Activated B cell treated with CpG ODN at 0.5 μM for 24 hours (primary cell): Measurements from ENCODE around the gene BPIFB2. TPM values are rescaled to one million over a fixed set of nuclear protein-coding genes. Genes with fewer than 3 reads are reported as not detected.

ENCODE experiments used
- ATAC-seq: fragments of 200-7000 bp; cut with Tn5 transposase; one replicate; pipeline ENCODE4 v1.10.0; 2021; ENCODE audit warnings: low read depth, mild to moderate bottlenecking, moderate library complexity
- CTCF ChIA-PET: fragments of 350-600 bp; sonication (Branson Sonifier 250); formaldehyde crosslinking; loops from one replicate; lab custom pipeline; 2021; ENCODE audit warnings: antibody characterized with exemption; lab: Charles Lee
- POLR2A ChIA-PET: fragments of 350-600 bp; sonication (Branson Sonifier 250); formaldehyde crosslinking; loops from one replicate; lab custom pipeline; 2021; ENCODE audit warnings: antibody characterized with exemption; lab: Charles Lee
- DNase-seq: peaks from one replicate; pipeline ENCODE4 v3.0.0; 2022
- H3K27ac Mint-ChIP-seq: one replicate; pipeline ENCODE4 v1.8.0; 2020; ENCODE audit warnings: mixed read lengths
- H3K27me3 Mint-ChIP-seq: one replicate; pipeline ENCODE4 v1.8.0; 2021; ENCODE audit warnings: mixed read lengths
- H3K36me3 Mint-ChIP-seq: one replicate; pipeline ENCODE4 v1.8.0; 2021; ENCODE audit warnings: low read depth, mixed read lengths
- H3K4me1 Mint-ChIP-seq: one replicate; pipeline ENCODE4 v1.8.0; 2021; ENCODE audit warnings: mixed read lengths
- H3K4me3 Mint-ChIP-seq: one replicate; pipeline ENCODE4 v1.8.0; 2020; ENCODE audit warnings: mild to moderate bottlenecking, mixed read lengths
- H3K9me3 Mint-ChIP-seq: one replicate; pipeline ENCODE4 v1.8.0; 2020; ENCODE audit warnings: mixed read lengths
- CTCF ChIP-seq: fragments of 200-600 bp; IDR thresholded peaks from one replicate; pipeline ENCODE4 v1.8.0; 2022; ENCODE audit warnings: antibody characterized with exemption, mild to moderate bottlenecking
- intact Hi-C: fragments of 100-400 bp; cut with micrococcal nuclease; formaldehyde crosslinking; loops from one replicate; pipeline ENCODE4 v1.15.1; 2024
- total RNA-seq: library from RNA; stranded (reverse); gene quantifications from 2 replicates; pipeline ENCODE4 v1.2.3, GENCODE V29; 2022

BPIFB2 gene
- total RNA-seq, 1 donor from 2014 or later = not detected

GRCh38 chr20:32997431-32997830 lies 10.1 kb upstream of the BPIFB2 start:
- ATAC-seq (no peak), DNase-seq (no peak)
- TF ChIP-seq CTCF = no peak
- intact Hi-C loops = no loop called here
- Mint-ChIP-seq H3K27me3 (no peaks in the 10 kb centered on the region), H3K4me1 (peaks cover 11% of the 10 kb centered on the region), H3K27ac (no peak overlapping the region), H3K36me3 (no peaks in the 10 kb centered on the region), H3K9me3 (peaks cover 7% of the 10 kb centered on the region), H3K4me3 (no peak overlapping the region)
- CTCF ChIA-PET = no interaction called here
- POLR2A ChIA-PET = no interaction called here

- Mint-ChIP-seq H3K27ac (no peak overlapping the region), H3K4me3 (no peak overlapping the region), H3K27me3 (no peaks in the 10 kb centered on the region), H3K4me1 (peaks cover 8% of the 10 kb centered on the region), H3K36me3 (no peaks in the 10 kb centered on the region), H3K9me3 (peaks cover 6% of the 10 kb centered on the region)
- intact Hi-C loops = no loop called here
- CTCF ChIA-PET = no interaction called here
- TF ChIP-seq CTCF = no peak
- DNase-seq = no peak
- POLR2A ChIA-PET = no interaction called here
- ATAC-seq = no peak
These were observed 7.8 kb upstream of the BPIFB2 start for GRCh38 chr20:32999603-33000250.

- no peak overlapping the region for H3K27ac Mint-ChIP-seq
These were observed 6.6 kb upstream of the BPIFB2 start for GRCh38 chr20:33000802-33001466.

GRCh38 chr20:33002087-33002808 lies 5.3 kb upstream of the BPIFB2 start:
- Mint-ChIP-seq H3K27me3 (no peaks in the 10 kb centered on the region), H3K4me1 (peaks cover 8% of the 10 kb centered on the region), H3K36me3 (no peaks in the 10 kb centered on the region), H3K9me3 (peaks cover 3% of the 10 kb centered on the region), H3K4me3 (no peak overlapping the region), H3K27ac (no peak overlapping the region)
- ATAC-seq (no peak), DNase-seq (no peak)
- CTCF ChIA-PET = interaction anchor here (1.7 kb wide), 1 partner anchor 100 kb away, joined by 5 read pairs; no protein-coding TSS in a partner anchor
- POLR2A ChIA-PET = no interaction called here
- intact Hi-C loops = no loop called here
- no peak for TF ChIP-seq CTCF

More at GRCh38 chr20:33000802-33001466, 6.6 kb upstream of the BPIFB2 start:
- no peak for TF ChIP-seq CTCF
- DNase-seq (no peak), ATAC-seq (no peak)
- H3K36me3 Mint-ChIP-seq = no peaks in the 10 kb centered on the region
- no peak overlapping the region for H3K4me3 Mint-ChIP-seq
- H3K4me1 Mint-ChIP-seq = peaks cover 8% of the 10 kb centered on the region
- no peaks in the 10 kb centered on the region for H3K27me3 Mint-ChIP-seq
- H3K9me3 Mint-ChIP-seq = peaks cover 3% of the 10 kb centered on the region
- intact Hi-C loops = no loop called here
- ChIA-PET CTCF (interaction anchor here (1.7 kb wide), 1 partner anchor 99 kb away, joined by 5 read pairs; no protein-coding TSS in a partner anchor), POLR2A (no interaction called here)
